HG03565 (cell line): ENCODE results near the gene SLCO3A1.

Experiments used
- ATAC-seq: cut with Tn5 transposase; IDR thresholded peaks from one replicate; pipeline ENCODE4 v1.9.1; 2021; ENCODE audit warnings: mild to moderate bottlenecking, moderate library complexity; ENCODE audit not compliant: unreplicated experiment

SLCO3A1 gene

GRCh38 chr15:92149465-92149864 is 296.0 kb downstream of the SLCO3A1 start:
- ATAC-seq, result no peak

GRCh38 chr15:92151168-92151567 is 297.7 kb downstream of the SLCO3A1 start:
- ATAC-seq, result no peak

- ATAC-seq, result no peak
Observed at GRCh38 chr15:92151741-92152140, 298.2 kb downstream of the SLCO3A1 start.

- ATAC-seq, result no peak
Observed at GRCh38 chr15:92152983-92153382, 299.5 kb downstream of the SLCO3A1 start.

GRCh38 chr15:92153620-92154019 is 300.1 kb downstream of the SLCO3A1 start:
- ATAC-seq, result no peak

GRCh38 chr15:92155934-92156333 is 302.4 kb downstream of the SLCO3A1 start:
- ATAC-seq, result no peak

- ATAC-seq, result no peak
Observed at GRCh38 chr15:92157666-92158298, 304.3 kb downstream of the SLCO3A1 start.

- no peak for ATAC-seq
Observed at GRCh38 chr15:92158426-92158825, 304.9 kb downstream of the SLCO3A1 start.

- no peak for ATAC-seq
Observed at GRCh38 chr15:92159481-92159880, 306.0 kb downstream of the SLCO3A1 start.

- ATAC-seq, result no peak
Observed at GRCh38 chr15:92159906-92160841, 306.7 kb downstream of the SLCO3A1 start.

GRCh38 chr15:92161039-92161670 is 307.6 kb downstream of the SLCO3A1 start:
- peak; percentile 98 for ATAC-seq

GRCh38 chr15:92162657-92163056 is 309.1 kb downstream of the SLCO3A1 start:
- no peak for ATAC-seq

- no peak for ATAC-seq
Observed at GRCh38 chr15:92163641-92164040, 310.1 kb downstream of the SLCO3A1 start.

- ATAC-seq, result no peak
Observed at GRCh38 chr15:92164327-92165000, 311.0 kb downstream of the SLCO3A1 start.

GRCh38 chr15:92165001-92165346 is 311.5 kb downstream of the SLCO3A1 start:
- ATAC-seq, result no peak

GRCh38 chr15:92166029-92166428 is 312.5 kb downstream of the SLCO3A1 start:
- no peak for ATAC-seq

- ATAC-seq, result no peak
Observed at GRCh38 chr15:92166751-92167405, 313.4 kb downstream of the SLCO3A1 start.

GRCh38 chr15:92167451-92167850 is 313.9 kb downstream of the SLCO3A1 start:
- ATAC-seq, result no peak

GRCh38 chr15:92168066-92168683 is 314.7 kb downstream of the SLCO3A1 start:
- ATAC-seq, result no peak

- ATAC-seq, result no peak
Observed at GRCh38 chr15:92170897-92171296, 317.4 kb downstream of the SLCO3A1 start.
